Neutrophil (primary cell): Measurements from ENCODE around the gene GIPC2.
"Not testable (repeated sequence)": the region's sequence is repeated elsewhere in the genome, so short reads cannot be mapped to it uniquely, and the experiment has no call there.

ENCODE experiments used
- H3K27ac ChIP-seq: fragments of 200-600 bp; sonication (generic); 2 replicates; pipeline ENCODE4 v1.5.1; 2016; ENCODE audit warnings: mild to moderate bottlenecking, moderate library complexity
- H3K27me3 ChIP-seq: fragments of 200-600 bp; sonication (generic); 2 replicates; pipeline ENCODE4 v1.6.0; 2016; ENCODE audit warnings: mild to moderate bottlenecking
- H3K36me3 ChIP-seq: fragments of 200-600 bp; sonication (generic); 2 replicates; pipeline ENCODE4 v1.5.1; 2017
- H3K4me1 ChIP-seq, 2 experiments: fragments of 200-600 bp in 1 of 2; sonication (generic) in 1 of 2; 1 replicate in 1 of 2; 2 replicates in 1 of 2; pipeline versions ENCODE4 v1.5.1 to v1.6.1; 2013 to 2016; ENCODE audit warnings: low read depth in 1 of 2, low read length in 1 of 2, mild to moderate bottlenecking in 1 of 2, moderate library complexity in 1 of 2; ENCODE audit not compliant: control insufficient read depth in 1 of 2, insufficient read depth in 1 of 2
- H3K4me3 ChIP-seq, 2 experiments: fragments of 200-600 bp in 1 of 2; sonication (generic) in 1 of 2; 1 replicate in 1 of 2; 2 replicates in 1 of 2; pipeline ENCODE4 v1.5.1; 2013 to 2016; ENCODE audit warnings: low read depth in 1 of 2, low read length in 1 of 2, mild to moderate bottlenecking in 1 of 2, moderate library complexity in 1 of 2
- H3K9me3 ChIP-seq: fragments of 200-600 bp; sonication (generic); 2 replicates; pipeline ENCODE4 v1.5.1; 2016
- CTCF ChIP-seq: fragments of 200-600 bp; sonication (generic); IDR thresholded peaks from 2 replicates; pipeline ENCODE4 v1.5.1; 2016; ENCODE audit warnings: antibody characterized with exemption

Gene GIPC2

DNA sequence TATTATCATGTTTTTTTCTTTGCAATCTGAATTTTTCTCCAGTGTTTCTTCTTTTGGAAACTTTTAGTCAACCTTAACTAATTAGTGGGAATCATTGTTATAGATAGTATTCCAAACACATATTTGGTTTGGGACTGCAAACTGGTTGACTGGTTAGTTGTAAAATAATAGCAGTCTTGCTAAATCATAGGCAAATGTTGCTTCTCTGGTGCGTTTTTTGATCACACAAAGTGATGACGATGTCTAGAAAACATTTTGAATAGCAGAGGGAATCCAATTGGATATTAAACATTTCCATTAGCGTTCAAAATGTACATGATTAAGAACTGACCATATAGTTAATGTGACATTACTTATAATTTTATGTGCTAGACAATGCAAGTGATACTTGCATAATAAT is 36.5 kb upstream of the GIPC2 start:
- H3K36me3 ChIP-seq, result no peaks in the 10 kb centered on the region
- H3K27me3 ChIP-seq, result no peaks in the 10 kb centered on the region
- no peak for TF ChIP-seq CTCF
- H3K4me3 ChIP-seq, result no peak overlapping the region
- no peaks in the 10 kb centered on the region for H3K9me3 ChIP-seq
- no peak overlapping the region for H3K27ac ChIP-seq
- peaks cover 18 to 19% of the 10 kb centered on the region in 2 experiments for H3K4me1 ChIP-seq

DNA sequence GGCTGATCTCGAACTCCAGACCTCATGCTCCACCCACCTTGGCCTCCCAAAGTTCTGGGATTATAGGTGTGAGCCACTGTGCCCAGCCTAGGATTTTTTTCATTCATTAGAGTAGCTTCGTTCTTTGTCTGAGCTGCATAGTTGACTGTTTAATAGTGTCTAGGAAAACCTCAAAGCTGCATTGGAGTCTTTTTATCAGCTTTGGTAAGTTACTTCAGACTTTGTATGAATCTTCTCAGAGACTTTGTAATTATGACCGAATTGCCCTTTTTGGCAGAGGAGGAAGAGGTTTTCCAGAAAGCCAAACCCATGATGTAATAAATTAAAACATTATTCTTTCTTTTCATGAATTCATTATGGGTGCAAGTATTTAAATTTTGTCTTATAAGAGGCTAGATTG is 35.9 kb upstream of the GIPC2 start:
- H3K27ac ChIP-seq, result no peak overlapping the region
- no peak overlapping the region for H3K4me3 ChIP-seq
- H3K4me1 ChIP-seq, result peaks cover 12 to 13% of the 10 kb centered on the region in 2 experiments
- H3K9me3 ChIP-seq, result no peaks in the 10 kb centered on the region
- H3K27me3 ChIP-seq, result no peaks in the 10 kb centered on the region
- TF ChIP-seq CTCF, result no peak
- no peaks in the 10 kb centered on the region for H3K36me3 ChIP-seq

DNA sequence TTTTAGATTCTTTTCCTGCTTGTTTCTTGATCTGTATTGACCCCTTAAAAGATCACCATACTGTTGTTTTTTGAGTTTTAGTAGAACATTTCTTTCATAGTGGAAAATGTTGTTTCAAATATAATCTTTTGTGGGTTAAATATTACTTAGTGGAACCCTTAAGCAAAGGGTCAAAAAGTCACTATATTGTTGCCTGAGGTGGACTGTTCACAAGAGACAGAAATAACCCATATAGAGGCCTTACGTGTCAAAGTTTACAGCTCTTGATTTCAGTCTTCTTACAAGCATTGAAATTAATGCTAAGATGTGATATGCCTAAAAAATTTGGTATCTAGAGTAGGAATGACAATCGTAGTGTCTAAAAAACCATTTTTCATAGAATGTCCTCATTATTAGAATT is 34.7 kb upstream of the GIPC2 start:
- Histone ChIP-seq H3K9me3 (no peaks in the 10 kb centered on the region), H3K36me3 (peaks cover 1% of the 10 kb centered on the region), H3K27me3 (no peaks in the 10 kb centered on the region), H3K4me3 (no peak overlapping the region), H3K27ac (no peak overlapping the region), H3K4me1 (peaks cover under 1 to 1% of the 10 kb centered on the region in 2 experiments)
- no peak for TF ChIP-seq CTCF

- no peak overlapping the region for H3K4me3 ChIP-seq
- H3K4me1 ChIP-seq, result no peaks in the 10 kb centered on the region
- no peak overlapping the region for H3K27ac ChIP-seq
- H3K9me3 ChIP-seq, result no peaks in the 10 kb centered on the region
- no peak for TF ChIP-seq CTCF
- H3K36me3 ChIP-seq, result peaks cover 2% of the 10 kb centered on the region
- H3K27me3 ChIP-seq, result no peaks in the 10 kb centered on the region
Measured at GRCh38 chr1:78015148-78015547, 30.6 kb upstream of the GIPC2 start.

DNA sequence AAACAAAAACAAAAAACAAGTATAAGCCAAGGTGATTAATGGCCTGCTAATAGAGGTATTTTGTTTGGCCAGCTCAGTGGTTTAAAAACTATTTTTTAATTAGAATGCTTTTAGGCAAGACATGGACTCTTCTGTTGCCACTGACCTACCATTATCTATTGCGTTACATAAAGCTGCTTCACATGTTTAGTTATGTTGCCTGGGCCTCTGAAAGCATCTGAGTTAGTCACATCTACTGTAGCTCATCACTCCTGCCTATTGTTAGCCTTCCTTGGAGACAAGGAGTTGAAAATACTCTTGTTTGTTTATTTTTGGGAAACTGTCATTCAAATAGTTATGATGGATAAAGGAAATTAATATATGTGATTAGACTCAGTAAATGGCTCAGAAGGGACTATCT is 26.7 kb upstream of the GIPC2 start:
- Histone ChIP-seq H3K36me3 (peaks cover 2% of the 10 kb centered on the region), H3K27ac (no peak overlapping the region), H3K4me3 (no peak overlapping the region), H3K9me3 (no peaks in the 10 kb centered on the region), H3K27me3 (no peaks in the 10 kb centered on the region), H3K4me1 (no peaks in the 10 kb centered on the region)
- TF ChIP-seq CTCF, result no peak

DNA sequence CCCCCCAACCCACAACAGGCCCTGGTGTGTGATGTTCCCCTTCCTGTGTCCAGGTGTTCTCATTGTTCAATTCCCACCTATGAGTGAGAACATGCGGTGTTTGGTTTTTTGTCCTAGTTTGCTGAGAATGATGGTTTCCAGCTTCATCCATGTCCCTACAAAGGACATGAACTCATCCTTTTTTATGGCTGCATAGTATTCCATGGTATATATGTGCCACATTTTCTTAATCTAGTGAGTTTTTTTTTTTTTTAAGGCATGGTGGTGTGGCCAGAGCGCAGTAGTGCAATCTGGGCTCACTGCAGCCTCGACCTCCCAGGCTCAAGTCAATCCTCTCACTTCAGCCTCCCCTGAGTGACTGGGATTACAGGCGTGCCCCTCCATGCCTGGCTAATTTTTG is 24.6 kb upstream of the GIPC2 start:
- H3K27me3 ChIP-seq, H3K4me3 ChIP-seq, H3K27ac ChIP-seq, H3K9me3 ChIP-seq, H3K36me3 ChIP-seq, H3K4me1 ChIP-seq: not testable (repeated sequence)
